ENCODE measurements around the gene APELA. TPM values are rescaled to one million over a fixed set of nuclear protein-coding genes. Genes with fewer than 3 reads are reported as not detected.
"Not testable (repeated sequence)": the region's sequence is repeated elsewhere in the genome, so short reads cannot be mapped to it uniquely, and the experiment has no call there.

APELA gene, protein sequence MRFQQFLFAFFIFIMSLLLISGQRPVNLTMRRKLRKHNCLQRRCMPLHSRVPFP
- total RNA-seq, result not detected in 2 replicates

DNA sequence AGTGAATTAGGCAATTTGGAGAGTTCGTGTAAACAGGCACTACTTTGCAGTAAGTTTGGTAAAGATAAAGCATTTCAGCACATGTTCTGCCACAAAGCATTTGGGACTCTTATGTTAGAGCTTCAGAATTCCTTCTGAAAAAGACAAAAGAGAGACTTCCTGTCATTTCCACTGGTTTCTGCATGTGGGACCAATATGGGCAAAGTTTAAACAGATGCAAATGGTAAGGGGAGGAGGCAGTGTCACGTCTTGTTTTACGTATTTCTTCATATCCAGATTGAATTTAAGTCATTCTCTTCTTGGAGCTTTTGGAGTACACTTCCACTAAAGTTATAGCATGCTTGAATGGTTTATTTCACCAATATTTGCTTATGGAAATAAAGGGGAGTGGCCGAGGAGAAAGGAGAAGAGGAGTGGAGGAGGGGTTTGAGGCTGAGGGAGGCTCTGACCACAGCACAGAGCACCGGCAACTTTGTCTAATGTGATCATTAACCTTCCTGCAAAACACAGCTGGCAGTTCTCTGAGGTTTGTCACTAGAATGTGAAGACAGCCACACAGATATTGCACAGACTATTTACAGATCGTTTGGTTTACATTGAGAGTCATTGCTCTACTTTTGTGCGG, at the start of gene APELA:
Gene APELA, plus strand, starts transcription at position 479 of the 625 bp plus-strand sequence. CDS start 154 bp downstream, outside the sequence.
- DNase-seq (ENCODE audit: extremely low read depth, low read depth, low spot score), result no peak

DNA sequence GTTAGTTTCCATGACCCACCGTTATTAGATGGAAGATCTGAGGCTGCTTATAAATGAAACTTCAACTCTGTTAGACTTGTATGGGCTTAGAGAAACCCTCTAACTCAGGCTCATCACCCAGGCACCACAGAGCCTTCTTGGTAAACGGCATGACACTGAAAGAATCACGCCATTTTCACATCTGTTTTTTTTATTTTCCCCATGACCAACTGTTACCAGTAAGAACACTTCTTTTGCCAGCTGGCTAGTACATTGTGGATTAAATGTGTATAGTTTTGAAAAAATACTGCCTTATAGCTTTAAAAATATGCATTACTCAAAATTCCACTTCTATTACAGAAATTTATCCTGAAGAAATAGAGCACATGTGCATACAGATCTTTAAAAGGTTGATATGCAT, 48.0 kb upstream of the APELA start:
- DNase-seq (ENCODE audit: extremely low read depth, low read depth, low spot score), result no peak

DNA sequence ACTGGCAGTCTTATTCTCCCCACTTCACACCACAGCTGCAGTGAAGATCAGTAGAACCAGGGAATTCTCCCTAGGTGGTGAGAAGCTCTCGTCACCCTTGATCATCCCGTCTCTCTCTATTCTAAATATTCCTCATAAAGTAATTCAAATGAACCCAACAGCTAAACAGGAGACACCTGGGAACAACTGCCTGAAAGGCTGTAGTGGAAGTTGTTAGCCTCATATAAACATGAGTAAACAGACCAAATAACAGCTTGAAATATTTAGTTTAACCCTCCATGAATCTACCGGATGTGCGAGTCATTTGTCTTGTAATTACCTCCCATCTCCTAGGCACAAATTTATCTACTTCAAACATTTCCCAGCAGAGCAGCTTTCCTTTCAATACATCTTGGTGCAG, 30.4 kb upstream of the APELA start:
- DNase-seq (ENCODE audit: extremely low read depth, low read depth, low spot score), result no peak

DNA sequence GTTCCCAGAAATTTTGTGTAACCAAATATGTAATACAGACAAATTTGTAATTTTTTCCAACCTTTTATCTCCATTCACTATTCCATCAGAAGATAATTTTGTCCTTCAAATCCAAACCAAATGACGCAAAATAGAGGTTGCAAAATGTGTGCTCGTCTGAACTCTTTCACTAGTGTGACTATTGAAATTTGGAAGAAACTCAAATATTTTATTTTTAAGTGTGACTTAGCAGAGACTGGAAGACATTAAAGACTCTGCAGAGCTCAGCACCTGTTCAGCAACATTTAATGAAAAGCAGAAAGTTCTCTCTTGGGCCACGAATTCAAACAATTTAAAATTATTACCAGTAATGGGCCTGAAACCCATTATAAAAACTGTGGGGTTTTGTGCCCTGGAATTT, 30.0 kb upstream of the APELA start:
- DNase-seq (ENCODE audit: extremely low read depth, low read depth, low spot score), result no peak

DNA sequence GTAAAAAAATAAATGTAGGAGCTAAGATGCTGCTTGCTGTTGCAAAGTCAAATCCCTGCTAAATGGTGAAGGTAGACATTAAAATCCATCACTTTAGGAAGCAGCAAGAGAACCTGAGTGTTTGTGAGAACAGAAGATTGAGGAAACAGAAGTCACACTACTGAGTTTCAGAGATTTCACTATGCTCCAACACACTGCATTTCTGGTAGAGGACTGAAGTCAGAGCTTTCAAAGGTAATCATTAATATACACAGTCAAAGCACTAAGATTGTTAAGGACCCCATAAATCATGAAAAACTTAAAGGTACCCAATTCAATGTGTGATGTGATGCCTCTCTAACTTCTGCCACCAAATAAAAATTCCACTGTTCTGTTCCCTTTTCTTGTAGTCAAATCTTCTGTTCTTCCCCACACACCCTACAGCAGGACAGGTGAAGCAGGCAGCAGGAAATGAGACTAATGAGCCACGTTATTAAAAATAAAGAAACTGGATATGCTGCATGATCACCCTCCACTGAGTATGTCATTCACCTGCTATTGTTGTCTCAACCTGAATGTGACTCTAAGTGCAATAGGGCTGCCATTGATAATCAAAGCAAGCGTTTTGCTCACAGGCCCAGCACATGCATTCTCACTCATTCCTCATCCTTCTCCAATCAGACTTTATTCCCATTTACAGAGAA, 28.9 kb upstream of the APELA start:
- no peak for DNase-seq (ENCODE audit: extremely low read depth, low read depth, low spot score)

DNA sequence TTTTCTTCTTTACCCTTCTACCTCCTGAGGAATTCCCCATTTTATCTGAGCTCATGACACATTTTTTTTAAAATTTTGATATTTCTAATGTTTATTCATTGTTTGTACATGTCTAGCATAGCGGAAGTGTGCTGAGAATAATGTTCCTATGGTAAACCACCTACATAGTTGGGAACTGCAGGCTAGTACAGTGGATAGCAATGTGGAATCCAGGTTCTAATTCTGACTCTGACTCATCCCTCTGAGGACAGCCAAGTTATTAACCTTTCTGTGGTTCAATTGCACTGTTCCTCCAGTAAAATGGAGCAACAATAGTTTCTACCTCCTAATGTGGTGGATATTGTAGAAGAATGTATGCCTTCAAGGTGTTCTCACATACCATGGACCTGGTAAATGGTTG, 20.6 kb upstream of the APELA start:
- no peak for DNase-seq (ENCODE audit: extremely low read depth, low read depth, low spot score)

DNA sequence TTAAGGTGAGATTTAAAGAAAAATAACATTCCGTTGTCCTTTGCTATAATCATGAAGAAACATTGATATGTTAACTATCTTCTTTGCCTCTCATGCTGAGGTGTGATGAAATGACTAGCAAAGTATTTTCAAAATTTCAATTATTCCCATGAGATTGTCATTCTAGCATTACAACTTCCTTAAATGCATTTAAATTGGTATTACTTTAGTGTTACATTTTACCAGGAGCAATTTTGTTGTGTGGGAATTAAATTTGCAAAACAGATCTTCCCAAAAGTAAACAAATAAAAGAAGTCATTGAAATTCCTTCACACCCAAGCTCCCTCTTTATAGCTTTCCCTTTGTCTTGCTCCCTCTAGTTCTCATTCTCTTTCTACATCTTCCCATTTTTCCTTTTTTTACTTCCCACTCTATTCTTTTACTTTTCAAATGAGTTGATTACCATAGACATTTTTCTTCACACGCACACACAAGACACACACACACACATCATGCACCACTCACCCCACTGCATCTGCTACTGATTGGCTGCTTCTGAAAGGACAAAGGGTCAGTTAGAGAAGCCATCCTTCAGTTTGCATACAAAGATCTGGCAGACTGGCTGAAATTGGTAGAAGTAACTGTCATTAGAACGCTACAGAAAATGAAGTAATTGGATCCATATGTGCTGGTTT, 10.0 kb upstream of the APELA start:
- DNase-seq (ENCODE audit: extremely low read depth, low read depth, low spot score), result no peak

DNA sequence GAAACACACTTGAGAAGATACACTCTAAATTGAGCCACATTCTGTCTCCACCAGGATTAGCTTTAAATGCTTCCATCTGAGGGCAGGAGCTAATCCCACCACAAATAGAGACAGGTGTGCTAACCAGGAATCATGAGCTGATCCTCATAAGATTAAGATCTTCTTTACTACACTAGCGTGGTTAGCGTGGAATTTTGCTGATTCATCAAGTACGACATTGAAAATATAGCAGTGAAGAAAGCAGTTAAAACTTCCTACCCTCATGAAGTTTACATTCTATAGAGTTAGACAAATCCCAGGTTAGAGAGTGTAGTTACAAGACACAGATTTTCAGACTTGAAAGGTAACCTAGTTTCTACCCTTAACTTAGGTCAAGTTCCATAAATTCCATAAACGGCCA, 5.3 kb upstream of the APELA start:
- DNase-seq (ENCODE audit: extremely low read depth, low read depth, low spot score), result no peak

DNA sequence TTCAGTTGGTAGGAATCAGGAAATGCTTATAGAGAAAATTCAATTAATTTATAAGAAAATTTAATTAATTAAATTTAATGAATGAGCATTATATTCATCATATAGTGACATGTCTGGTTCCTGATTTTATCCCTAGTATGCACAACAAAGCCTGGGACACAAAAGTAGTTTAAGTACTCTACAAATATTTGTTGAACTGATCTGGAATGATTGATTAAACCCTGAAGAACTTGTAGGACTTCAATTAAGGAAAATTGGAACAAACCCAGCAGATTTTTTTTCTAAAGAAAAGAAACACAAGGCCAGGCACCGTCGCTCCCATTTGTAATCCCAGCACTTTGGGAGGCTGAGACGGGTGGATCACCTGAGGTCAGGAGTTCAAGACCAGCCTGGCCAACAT, 4.5 kb upstream of the APELA start:
- DNase-seq (ENCODE audit: extremely low read depth, low read depth, low spot score), result no peak

DNA sequence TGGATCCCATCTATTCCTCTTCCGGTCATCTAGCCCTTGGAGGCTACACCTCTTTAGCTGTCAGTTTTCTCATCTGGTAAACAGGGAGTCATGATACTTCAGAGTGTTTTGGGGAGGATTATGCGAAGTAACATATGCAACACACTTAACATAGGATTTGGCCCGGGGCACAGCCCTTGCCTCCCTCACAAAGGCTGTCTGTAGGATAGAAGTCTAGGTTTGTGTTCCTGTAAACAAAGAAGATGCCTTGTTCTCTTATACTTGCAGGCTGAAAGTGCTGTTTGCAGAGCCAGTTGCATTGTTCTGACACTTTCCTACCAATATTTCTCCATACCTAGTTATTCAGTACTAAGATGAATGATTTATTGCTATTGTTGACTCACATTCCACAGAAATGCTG, 2.2 kb upstream of the APELA start:
- DNase-seq (ENCODE audit: extremely low read depth, low read depth, low spot score), result no peak

DNA sequence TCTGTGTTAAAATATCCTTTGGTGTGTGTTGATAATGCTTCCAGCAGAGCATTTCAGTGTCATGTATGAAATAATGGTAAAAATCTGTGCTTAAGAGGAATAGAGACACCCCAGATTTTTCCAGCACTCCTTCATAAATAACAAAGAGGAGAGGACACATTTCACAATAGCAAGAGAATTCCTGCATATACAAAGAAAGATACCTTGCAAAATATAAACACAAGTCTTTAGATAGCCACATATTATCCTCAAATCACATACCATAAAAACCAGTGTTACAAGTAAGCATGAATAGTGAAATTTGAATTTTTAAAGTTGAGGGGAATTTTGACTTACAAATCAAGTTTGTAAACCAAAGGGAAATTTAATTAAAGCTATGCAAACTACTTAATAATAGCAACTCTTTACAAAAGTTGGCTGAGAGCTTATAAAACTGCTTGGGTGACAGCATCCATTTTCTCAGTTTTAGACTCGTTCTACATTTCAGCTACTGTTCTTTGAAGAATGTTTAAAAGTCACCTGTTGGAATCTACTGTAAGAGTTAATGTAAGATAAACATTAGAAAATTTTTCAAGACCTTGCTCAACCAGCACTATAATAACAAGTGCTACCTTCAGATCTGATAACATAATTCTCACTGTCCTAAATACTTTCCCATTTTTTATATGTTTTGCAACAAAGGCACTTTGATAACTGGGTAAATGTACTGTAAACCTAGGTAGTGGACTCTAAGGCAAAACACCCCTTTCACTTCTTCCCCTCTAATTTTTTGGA, 3.7 kb downstream of the APELA start:
- no peak for DNase-seq (ENCODE audit: extremely low read depth, low read depth, low spot score)

DNA sequence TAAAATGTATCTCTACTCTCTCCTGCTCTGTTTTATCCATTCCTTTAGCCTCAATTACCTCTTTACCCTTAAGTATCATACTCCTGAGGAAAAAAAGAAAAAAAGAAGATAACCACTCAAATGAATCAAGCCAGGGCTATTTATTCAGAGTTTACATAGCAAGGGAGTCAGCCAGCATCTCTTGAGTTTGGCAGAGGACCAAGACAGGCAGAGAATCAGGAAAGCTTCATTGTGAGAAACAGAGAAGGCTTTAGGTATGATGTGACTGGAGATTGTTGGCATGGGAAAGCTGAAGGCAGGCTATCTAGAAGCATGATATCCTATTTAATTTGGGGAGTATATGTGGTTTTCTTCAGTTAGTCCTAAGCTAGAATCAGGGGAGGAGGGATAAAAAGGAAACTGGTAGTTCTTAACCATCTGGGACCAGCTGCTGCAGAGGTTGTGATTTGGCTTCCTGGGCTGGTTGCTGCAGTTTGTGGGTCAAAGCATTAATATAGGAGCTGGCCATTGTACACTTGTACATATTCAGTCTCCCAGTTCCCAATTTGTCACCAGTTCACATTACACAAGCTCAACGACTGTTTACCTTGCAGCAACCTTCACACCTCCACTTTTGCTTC, 11.2 kb downstream of the APELA start:
- no peak for DNase-seq (ENCODE audit: extremely low read depth, low read depth, low spot score)

DNA sequence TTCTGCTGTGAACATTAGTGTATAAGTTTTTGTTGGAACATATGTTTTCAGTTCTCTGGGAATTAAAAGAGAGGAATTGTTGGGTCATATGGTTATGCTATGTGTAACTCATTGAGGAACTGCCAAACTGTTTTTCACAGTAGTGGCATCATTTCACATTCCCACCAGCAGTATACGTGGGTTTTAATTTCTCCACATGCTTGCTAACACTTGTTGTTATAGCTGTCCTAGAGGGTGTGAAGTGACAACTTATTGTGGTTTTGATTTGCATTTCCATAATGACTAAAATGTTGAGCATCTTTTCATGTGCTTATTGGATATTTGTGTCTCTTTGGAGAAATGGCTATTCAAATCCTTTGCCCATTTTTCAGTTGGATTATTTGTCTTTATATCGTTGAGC, 13.7 kb downstream of the APELA start:
- DNase-seq (ENCODE audit: extremely low read depth, low read depth, low spot score), result no peak

DNA sequence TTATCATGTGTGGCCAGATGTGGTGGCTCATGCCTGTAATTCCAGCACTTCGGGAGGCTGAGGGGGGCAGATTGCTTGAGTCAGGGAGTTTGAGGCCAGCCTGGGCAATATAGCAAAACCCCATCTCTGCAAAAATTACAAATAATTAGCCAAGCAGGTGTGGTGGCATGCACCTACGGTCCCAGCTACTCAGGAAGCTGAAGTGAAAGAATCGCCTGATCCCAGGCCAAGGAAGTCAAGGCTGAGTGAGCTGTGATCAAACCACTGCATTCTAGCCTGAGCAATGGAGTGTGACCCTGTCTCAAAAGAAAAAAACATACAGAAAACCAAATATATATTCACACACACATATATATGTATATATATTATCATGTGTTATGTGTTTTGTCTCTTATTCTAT, 15.0 kb downstream of the APELA start:
- DNase-seq (ENCODE audit: extremely low read depth, low read depth, low spot score), result no peak

DNA sequence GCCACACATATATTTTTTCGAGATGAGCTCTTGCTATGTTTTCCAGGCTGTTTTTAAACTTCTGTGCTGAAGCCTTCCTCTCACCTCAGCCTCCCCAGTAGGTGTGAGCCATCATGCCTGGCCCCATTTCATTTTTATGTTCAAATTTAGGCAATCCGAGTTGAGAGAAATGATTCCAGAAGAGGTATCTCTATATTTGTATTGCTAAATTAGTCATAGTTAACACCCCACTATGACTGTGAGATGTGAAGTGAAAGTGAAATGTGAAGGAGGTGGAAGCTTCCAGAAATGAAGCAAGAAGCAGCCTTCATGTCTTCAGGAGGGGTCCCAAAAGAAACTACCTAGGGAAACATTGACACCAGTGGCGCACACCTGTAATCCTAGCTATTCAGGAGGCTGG, 17.7 kb downstream of the APELA start:
- DNase-seq (ENCODE audit: extremely low read depth, low read depth, low spot score), result no peak

DNA sequence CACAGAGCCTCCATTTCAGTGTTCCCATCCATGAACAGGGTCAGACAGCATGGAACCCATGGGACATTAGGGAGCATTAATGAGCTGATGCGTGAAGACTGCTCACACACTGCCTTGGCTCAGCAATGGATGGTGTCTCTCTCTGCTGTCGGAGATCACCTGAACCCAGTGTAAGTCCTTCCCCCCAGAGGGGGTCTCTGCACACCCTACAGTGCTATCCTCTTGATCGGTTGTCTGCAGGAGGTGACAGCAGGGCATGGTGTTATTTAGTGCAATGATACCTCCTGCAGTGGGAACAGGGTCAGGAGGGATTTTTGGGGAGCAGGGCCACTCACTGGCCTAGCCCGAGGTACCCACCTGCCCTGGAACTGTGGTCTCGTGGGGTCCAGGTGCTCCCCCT, 25.6 kb downstream of the APELA start:
- no peak for DNase-seq (ENCODE audit: extremely low read depth, low read depth, low spot score)

DNA sequence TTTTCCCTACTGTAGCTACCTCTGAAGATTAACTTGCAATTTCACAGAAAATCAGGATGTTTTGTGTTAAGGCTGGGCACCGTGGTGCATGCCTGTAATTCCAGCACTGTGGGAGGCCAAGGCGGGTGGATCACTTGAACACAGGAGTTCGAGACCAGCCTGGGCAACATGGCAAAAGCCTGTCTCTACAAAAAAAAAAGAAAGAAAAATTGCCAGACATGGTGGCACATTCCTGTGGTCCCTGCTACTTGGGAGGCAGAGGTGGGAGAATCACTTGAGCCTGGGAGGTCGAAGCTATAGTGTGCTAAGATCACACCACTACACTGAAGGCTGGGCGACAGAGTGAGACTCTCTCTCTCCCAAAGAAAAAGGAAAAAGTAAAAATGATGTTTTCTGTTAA, 27.4 kb downstream of the APELA start:
- DNase-seq (ENCODE audit: extremely low read depth, low read depth, low spot score), result no peak

DNA sequence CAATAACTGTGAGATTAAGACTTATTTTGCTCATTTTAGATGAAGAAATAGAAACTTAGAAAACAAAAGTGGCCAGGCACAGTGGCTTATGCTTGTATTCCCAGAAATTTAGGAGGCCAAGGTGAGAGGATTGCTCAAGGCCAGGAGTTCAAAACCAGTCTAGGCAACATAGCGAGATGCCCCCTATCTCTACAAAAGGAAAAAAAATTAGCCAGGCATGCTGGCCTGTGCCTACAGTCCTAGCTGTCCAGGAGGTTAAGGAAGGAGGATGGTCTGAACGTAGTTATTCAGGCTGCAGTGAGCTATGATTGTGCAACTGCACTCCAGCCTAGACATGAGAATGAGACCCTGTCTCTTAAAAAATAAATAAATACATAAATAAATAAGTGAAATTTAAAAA, 28.0 kb downstream of the APELA start:
- DNase-seq (ENCODE audit: extremely low read depth, low read depth, low spot score), result no peak

DNA sequence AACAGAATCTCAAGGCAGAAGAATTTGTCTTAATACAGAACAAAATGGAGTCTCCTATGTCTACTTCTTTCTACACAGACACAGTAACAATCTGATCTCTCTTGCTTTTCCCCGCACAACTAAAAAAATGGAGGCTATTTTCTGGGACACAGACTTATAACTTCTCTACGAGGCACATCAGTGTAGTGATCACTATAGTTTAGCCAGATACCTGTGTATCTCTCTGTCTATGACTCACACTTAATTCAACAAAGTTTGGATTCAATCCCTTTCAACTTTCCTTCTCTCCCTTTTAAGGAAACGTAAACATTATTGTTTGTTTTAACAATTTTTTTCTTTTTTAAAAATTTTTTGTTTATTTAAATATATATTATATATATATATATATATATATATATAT, 29.4 kb downstream of the APELA start:
- no peak for DNase-seq (ENCODE audit: extremely low read depth, low read depth, low spot score)

DNA sequence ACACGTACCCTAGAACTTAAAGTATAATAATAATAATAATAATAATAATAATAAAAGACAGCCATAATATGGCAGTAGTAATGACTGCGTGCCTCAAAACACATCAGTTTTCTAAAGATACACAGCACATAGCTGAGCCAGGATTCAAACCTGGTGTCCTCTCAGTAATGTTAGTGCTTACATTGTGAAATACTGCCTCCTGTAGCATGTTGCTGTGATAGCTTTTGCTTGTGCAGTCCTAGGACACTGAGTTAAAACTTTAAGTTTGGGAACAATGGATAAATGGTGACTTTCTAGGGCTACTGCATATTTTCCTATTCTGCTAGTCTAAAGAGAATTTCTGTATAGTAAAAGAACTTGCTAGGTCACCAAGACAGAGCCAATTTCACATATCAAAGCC, 36.5 kb downstream of the APELA start:
- DNase-seq (ENCODE audit: extremely low read depth, low read depth, low spot score), result not testable (repeated sequence)

DNA sequence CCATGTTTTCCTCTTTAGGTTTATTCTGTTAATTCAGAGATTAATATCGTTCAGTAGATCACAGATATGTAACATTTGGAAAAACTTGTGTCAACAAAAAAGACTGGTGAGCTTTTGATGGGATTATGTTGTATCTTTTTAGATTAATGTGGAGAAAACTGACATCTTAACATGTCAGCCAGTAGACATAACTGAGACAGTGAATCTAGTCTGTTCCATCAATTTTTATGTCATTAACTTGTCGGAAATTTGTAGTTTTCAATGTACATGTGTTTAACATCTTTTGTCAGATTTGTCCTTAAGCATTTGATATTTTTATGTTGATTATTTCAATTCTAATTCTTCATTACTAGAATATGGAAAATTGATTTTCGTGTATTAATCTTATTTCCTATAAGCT, 42.0 kb downstream of the APELA start:
- no peak for DNase-seq (ENCODE audit: extremely low read depth, low read depth, low spot score)

Data from glomerular endothelial cell (primary cell).